ENCODE results near the gene CD9. TPM values are rescaled to one million over a fixed set of nuclear protein-coding genes. Genes with fewer than 3 reads are reported as not detected.

Gene CD9
- polyA plus RNA-seq, 1 of the 3 experiments (the other 2 are of a cell fraction): 76.6 TPM

DNA sequence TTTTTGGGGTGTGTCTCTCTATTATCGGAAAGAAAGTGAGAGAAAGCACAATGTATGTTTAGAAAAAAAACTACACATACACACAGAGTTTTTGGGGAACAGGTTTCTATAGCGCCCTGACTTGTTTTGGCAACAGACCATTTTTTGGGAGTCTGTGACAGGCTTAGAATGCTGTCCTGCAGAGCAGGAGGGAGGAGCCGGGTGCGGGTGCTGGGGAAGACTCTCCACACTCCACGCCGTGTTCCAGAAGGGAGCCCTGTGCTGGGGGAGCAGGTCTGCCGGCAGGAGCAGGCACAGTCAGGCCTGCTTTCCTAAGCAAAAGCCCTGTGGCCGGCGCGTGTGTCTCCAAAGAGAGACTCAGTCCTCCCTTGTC is 26.5 kb downstream of the CD9 start:
- H3K9me3 ChIP-seq: no peaks in the 10 kb centered on the region
- POLR2A ChIA-PET: no interaction called here
- no peak overlapping the region for H3K4me2 ChIP-seq
- H3F3A ChIP-seq (replicated peaks; ENCODE audit: insufficient read depth): no peaks in the 10 kb centered on the region
- no peaks in the 10 kb centered on the region; the same call in 1 of the 2 replicates for H3K79me2 ChIP-seq (ENCODE audit: insufficient read depth)
- no peak overlapping the region for H2AFZ ChIP-seq (ENCODE audit: low read depth)
- WGBS (ENCODE audit: low lambda C conversion rate): 93% methylated on average over 10 of the region's 10 CpGs
- H4K20me1 ChIP-seq (ENCODE audit: insufficient read depth): no peaks in the 10 kb centered on the region
- peaks cover 16 to 56% of the 10 kb centered on the region in 2 experiments; a peak in 2 of 4 replicates for H3K4me1 ChIP-seq (ENCODE audit: control insufficient read depth in 1 of 2, insufficient read depth in 2 of 2, low read depth in 1 of 2, low read length in 1 of 2)
- H3K27me3 ChIP-seq (ENCODE audit: insufficient read depth): no peaks in the 10 kb centered on the region
- no peaks in the 10 kb centered on the region for H3K9me2 ChIP-seq
- no peak overlapping the region for H3K4me3 ChIP-seq (ENCODE audit: low read depth in 2 of 2, low read length in 1 of 2)
- peaks cover 0 to 2% of the 10 kb centered on the region in 2 experiments for H3K36me3 ChIP-seq (replicated peaks in 1 of 2; ENCODE audit: control insufficient read depth in 1 of 2, insufficient read depth in 2 of 2, low read length in 1 of 2)
- H3K9ac ChIP-seq: no peak overlapping the region
- no peak for DNase-seq
- no peak for TF ChIP-seq IRF3 (IDR thresholded peaks at IDR 0.05; ENCODE audit: low read depth, low read length)
- no peak for TF ChIP-seq TEAD4 (IDR thresholded peaks at IDR 0.05; ENCODE audit: borderline replicate concordance, insufficient read depth)
- TF ChIP-seq, protein P1, sequence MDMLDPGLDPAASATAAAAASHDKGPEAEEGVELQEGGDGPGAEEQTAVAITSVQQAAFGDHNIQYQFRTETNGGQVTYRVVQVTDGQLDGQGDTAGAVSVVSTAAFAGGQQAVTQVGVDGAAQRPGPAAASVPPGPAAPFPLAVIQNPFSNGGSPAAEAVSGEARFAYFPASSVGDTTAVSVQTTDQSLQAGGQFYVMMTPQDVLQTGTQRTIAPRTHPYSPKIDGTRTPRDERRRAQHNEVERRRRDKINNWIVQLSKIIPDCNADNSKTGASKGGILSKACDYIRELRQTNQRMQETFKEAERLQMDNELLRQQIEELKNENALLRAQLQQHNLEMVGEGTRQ (IDR thresholded peaks at IDR 0.05; ENCODE audit: borderline replicate concordance, low read depth, low read length): no peak
- no peak for TF ChIP-seq TCF12 (IDR thresholded peaks at IDR 0.05)
- TF ChIP-seq NRF1 (IDR thresholded peaks at IDR 0.05; ENCODE audit: low read depth, low read length): no peak
- TF ChIP-seq RXRA (IDR thresholded peaks at IDR 0.05; ENCODE audit: borderline replicate concordance, low read depth): no peak
- TF ChIP-seq GABPA (IDR thresholded peaks at IDR 0.05; ENCODE audit: low read depth): no peak
- TF ChIP-seq, protein P2, sequence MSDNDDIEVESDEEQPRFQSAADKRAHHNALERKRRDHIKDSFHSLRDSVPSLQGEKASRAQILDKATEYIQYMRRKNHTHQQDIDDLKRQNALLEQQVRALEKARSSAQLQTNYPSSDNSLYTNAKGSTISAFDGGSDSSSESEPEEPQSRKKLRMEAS (IDR thresholded peaks at IDR 0.05; ENCODE audit: low read depth): no peak
- TF ChIP-seq, protein P3, sequence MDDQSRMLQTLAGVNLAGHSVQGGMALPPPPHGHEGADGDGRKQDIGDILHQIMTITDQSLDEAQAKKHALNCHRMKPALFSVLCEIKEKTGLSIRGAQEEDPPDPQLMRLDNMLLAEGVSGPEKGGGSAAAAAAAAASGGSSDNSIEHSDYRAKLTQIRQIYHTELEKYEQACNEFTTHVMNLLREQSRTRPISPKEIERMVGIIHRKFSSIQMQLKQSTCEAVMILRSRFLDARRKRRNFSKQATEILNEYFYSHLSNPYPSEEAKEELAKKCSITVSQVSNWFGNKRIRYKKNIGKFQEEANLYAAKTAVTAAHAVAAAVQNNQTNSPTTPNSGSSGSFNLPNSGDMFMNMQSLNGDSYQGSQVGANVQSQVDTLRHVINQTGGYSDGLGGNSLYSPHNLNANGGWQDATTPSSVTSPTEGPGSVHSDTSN (IDR thresholded peaks at IDR 0.05): no peak
- no peak for TF ChIP-seq REST (IDR thresholded peaks at IDR 0.05; ENCODE audit: low read depth, low read length)
- TF ChIP-seq FOXJ3 (CRISPR knock-in tag; IDR thresholded peaks at IDR 0.05): no peak
- H3K27ac ChIP-seq (ENCODE audit: low read depth in 2 of 2, low read length in 1 of 2): no peak overlapping the region
- CTCF ChIA-PET: interaction anchor here (0.8 to 1.3 kb wide), 3 partner anchors 17 to 31 kb away, joined by 3 read pairs; no protein-coding TSS in a partner anchor
